ENCODE measurements around the gene CHCHD10.

The CHCHD10 gene

GRCh38 chr22:23754980-23755636 lies 12.7 kb downstream of the CHCHD10 start:
- peaks cover 61% of the 10 kb centered on the region for H3K4me1 ChIP-seq (ENCODE audit: control insufficient read depth, low read length)
- peaks cover 21% of the 10 kb centered on the region for H3K36me3 ChIP-seq (ENCODE audit: control insufficient read depth, low read length)
- H3K27me3 ChIP-seq (ENCODE audit: control insufficient read depth, low read length): no peaks in the 10 kb centered on the region
- no peaks in the 10 kb centered on the region for H3K9me3 ChIP-seq (ENCODE audit: control insufficient read depth, insufficient read depth, low read length)
- H3K9me2 ChIP-seq (replicated peaks; ENCODE audit: control insufficient read depth, low read length): no peaks in the 10 kb centered on the region
- no peaks in the 10 kb centered on the region for H4K20me1 ChIP-seq (ENCODE audit: control insufficient read depth, insufficient read depth, low read depth, low read length)
- peak overlapping the region; percentile 88 for H3K4me2 ChIP-seq (ENCODE audit: low read length)
- peaks cover 17% of the 10 kb centered on the region for H3K79me2 ChIP-seq (ENCODE audit: control insufficient read depth, low read length)
- TF ChIP-seq EZH2phosphoT487 (IDR thresholded peaks at IDR 0.05; ENCODE audit: borderline replicate concordance, low read length): no peak
- no peak for TF ChIP-seq CTCF (IDR thresholded peaks at IDR 0.05; ENCODE audit: low read depth, low read length, poor library complexity, severe bottlenecking)
- H3K4me3 ChIP-seq (ENCODE audit: low read length): peak overlapping the region; percentile 97
- peak overlapping the region; percentile 92 for H3K27ac ChIP-seq (ENCODE audit: low read depth, low read length)
- H3F3A ChIP-seq (ENCODE audit: control insufficient read depth, insufficient read depth): peaks cover 39% of the 10 kb centered on the region

GRCh38 chr22:23754220-23754919 lies 13.4 kb downstream of the CHCHD10 start, which contains the start of gene VPREB3:
TSS of gene VPREB3 (minus strand) at chr22:23754425. CDS start at chr22:23754363, 62 bp downstream.
- Histone ChIP-seq H3F3A (ENCODE audit: control insufficient read depth, insufficient read depth) (peaks cover 39% of the 10 kb centered on the region), H3K4me1 (ENCODE audit: control insufficient read depth, low read length) (peaks cover 66% of the 10 kb centered on the region), H3K4me2 (ENCODE audit: low read length) (peak within 1 kb of the TSS; percentile 88), H3K27me3 (ENCODE audit: control insufficient read depth, low read length) (no peaks in the 10 kb centered on the region), H3K27ac (ENCODE audit: low read depth, low read length) (peak within 1 kb of the TSS; percentile 92), H3K79me2 (ENCODE audit: control insufficient read depth, low read length) (peaks cover 23% of the 10 kb centered on the region), H3K36me3 (ENCODE audit: control insufficient read depth, low read length) (peaks cover 21% of the 10 kb centered on the region), H3K9me3 (ENCODE audit: control insufficient read depth, insufficient read depth, low read length) (no peaks in the 10 kb centered on the region), H3K9me2 (replicated peaks; ENCODE audit: control insufficient read depth, low read length) (no peaks in the 10 kb centered on the region), H3K4me3 (ENCODE audit: low read length) (peak within 1 kb of the TSS; percentile 97), H4K20me1 (ENCODE audit: control insufficient read depth, insufficient read depth, low read depth, low read length) (no peaks in the 10 kb centered on the region)
- TF ChIP-seq EZH2phosphoT487 (IDR thresholded peaks at IDR 0.05; ENCODE audit: borderline replicate concordance, low read length) (no peak), CTCF (IDR thresholded peaks at IDR 0.05; ENCODE audit: low read depth, low read length, poor library complexity, severe bottlenecking) (no peak)

- Histone ChIP-seq H3K36me3 (ENCODE audit: control insufficient read depth, low read length) (peaks cover 21% of the 10 kb centered on the region), H3K27me3 (ENCODE audit: control insufficient read depth, low read length) (no peaks in the 10 kb centered on the region), H3K9me2 (replicated peaks; ENCODE audit: control insufficient read depth, low read length) (no peaks in the 10 kb centered on the region), H3K4me2 (ENCODE audit: low read length) (peak overlapping the region; percentile 88), H3K27ac (ENCODE audit: low read depth, low read length) (peak overlapping the region; percentile 92), H3K4me3 (ENCODE audit: low read length) (peak overlapping the region; percentile 97), H3K4me1 (ENCODE audit: control insufficient read depth, low read length) (peaks cover 66% of the 10 kb centered on the region), H3F3A (ENCODE audit: control insufficient read depth, insufficient read depth) (peaks cover 39% of the 10 kb centered on the region), H3K9me3 (ENCODE audit: control insufficient read depth, insufficient read depth, low read length) (no peaks in the 10 kb centered on the region), H4K20me1 (ENCODE audit: control insufficient read depth, insufficient read depth, low read depth, low read length) (no peaks in the 10 kb centered on the region), H3K79me2 (ENCODE audit: control insufficient read depth, low read length) (peaks cover 23% of the 10 kb centered on the region)
- TF ChIP-seq EZH2phosphoT487 (IDR thresholded peaks at IDR 0.05; ENCODE audit: borderline replicate concordance, low read length): no peak
- peak; percentile 20 for TF ChIP-seq CTCF (IDR thresholded peaks at IDR 0.05; ENCODE audit: low read depth, low read length, poor library complexity, severe bottlenecking)
Observed at GRCh38 chr22:23753385-23753784, 14.4 kb downstream of the CHCHD10 start.

All from DOHH2 (cell line).